HG03575 (cell line): ENCODE data around the gene GRIA1.

Source experiments
- ATAC-seq: cut with Tn5 transposase; IDR thresholded peaks from one replicate; pipeline ENCODE4 v1.9.1; 2021; ENCODE audit not compliant: unreplicated experiment, insufficient number of reproducible peaks, low FRiP score; ENCODE audit errors: extremely low read depth

The GRIA1 gene

GRCh38 chr5:153748823-153749222, 258.4 kb downstream of the GRIA1 start:
- no peak for ATAC-seq

- ATAC-seq, result no peak
Measured at GRCh38 chr5:153749960-153750359, 259.5 kb downstream of the GRIA1 start.

- no peak for ATAC-seq
Measured at GRCh38 chr5:153751251-153751650, 260.8 kb downstream of the GRIA1 start.

DNA sequence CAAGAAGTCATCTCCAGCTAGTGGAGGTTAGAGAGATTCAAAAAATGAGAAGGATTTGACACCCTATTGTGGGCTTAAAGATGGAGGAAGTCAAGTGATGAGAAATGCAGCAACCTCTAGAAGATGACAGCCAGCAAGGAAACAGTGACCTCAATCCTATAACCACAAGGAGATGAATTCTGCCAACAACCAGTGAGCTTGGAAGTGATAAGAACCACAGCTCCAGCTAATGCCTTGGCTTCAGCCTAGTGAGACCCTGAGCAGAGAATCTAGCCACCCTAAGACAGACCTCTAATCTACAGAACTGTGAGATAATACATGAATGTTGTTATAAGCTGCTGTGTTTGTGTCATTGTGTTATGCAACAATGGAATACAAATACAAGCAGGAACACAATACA, 262.4 kb downstream of the GRIA1 start:
- no peak for ATAC-seq

DNA sequence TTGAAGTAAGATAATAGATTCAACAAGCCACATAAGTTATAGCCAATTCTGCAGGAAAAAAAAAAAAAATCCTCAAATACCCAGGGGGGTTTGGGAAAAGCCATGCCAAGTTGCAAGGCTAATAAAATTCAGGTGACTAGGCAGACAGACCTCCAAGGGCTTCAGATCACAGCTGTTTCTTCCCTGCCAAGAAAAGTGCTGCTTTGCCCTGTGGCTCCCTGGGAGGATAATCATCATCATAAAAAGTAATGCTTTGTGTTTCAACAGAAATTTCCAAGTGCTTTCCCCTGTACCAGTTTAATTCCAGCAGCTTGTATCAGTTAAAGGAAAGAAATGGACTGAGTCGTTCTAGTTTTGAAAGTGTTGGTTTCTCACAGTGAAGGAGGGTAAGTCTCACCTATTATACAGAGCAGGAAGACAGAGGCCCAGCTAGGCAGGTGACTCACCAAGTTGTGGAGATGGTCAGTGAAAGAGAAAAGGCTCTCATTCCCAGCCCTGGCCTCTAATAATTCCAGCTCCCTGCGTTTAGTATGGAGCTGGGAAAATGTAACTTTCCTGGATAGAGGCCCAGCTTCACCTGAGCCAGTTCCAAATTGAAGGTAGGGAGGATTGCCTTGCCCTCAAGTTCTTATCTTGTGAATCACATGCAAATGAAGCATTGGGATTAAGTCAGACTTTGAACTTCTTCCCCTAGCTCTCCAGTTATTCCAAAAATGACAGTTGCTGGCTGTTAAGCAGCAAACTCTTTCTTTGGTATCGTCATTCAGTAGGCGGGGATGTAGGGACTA, 263.4 kb downstream of the GRIA1 start:
- no peak for ATAC-seq

GRCh38 chr5:153755913-153756500, 265.5 kb downstream of the GRIA1 start:
- no peak for ATAC-seq

DNA sequence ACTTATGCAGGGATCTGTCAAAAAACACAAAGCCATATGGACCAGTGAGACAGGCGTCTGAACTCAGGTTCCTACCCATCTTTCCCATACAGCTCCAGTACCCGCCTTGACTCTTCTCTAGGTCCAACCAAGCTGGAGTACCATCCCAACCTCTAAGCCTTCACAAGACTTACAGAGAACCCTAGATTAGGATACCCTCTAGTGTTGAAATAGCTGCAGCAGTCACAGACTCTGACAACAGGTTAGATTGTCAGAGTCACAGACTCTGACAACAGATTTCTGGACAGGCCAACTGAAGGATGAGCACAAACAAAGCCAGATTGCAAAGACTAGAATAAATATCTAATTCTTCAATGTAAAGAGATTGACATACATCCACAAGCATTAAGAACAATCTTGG, 266.1 kb downstream of the GRIA1 start:
- no peak for ATAC-seq

DNA sequence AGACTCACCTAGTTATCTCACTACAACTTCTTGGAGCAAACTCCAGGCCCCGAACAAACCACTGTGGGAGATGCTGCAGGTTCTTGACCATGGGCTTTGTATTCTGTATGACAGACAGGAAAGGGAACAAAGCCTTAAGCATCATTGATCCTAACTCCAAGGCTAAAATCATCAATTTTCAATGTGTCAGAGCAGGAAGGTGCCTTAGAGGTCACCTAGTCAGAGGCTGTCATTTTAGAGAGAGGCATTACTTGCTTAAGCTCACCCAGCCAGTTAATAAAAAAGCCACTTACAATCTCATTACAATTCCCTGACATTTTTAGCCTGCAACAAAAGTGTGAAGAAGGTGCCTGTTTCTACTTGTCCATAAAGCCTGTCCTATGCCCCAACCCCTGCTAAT, 275.5 kb downstream of the GRIA1 start:
- ATAC-seq, result no peak

DNA sequence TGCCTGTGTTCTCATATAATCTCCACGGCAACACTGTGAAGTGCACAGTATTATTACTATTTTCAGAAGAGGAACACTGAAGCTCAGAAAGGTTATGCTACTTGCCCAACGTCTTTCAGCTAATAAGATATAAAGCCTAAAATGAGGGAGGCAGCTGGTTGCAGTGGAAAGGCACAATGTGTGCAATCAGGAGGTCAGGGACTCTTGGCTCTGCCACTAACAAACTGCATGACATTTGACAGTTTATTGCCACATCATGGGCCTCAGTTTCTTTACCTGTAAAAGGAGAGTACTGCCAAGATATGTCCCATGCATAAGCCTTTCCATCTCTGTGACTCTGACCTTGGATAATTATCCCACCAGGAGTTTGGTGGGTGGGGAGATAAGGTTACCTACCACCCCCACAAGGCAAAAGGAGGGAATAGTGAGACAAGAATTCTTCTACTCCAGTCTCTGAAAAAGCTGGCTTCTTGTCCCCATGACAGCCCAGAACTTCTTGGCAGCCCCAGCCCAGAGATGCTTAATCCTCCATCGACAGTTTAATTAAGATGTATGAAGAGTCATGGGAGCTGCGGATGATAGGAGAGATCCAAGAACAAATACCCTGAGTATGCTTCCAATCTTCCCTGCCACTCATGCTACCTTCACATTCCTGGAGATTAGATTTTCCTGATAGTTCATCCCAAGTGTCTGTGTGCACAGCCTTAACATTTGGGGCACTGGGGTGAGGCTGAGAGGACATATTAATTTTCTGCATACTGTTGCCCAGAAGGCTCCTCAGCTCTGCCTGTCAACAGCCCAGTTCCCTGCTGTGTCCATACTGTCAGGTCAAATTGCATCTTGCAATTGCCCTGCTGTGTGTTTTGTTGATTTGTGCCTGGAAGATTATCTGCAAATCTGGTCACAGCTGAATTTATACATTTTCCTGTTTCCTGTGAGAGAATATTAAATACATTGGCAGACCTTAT, 277.0 kb downstream of the GRIA1 start:
- no peak for ATAC-seq

DNA sequence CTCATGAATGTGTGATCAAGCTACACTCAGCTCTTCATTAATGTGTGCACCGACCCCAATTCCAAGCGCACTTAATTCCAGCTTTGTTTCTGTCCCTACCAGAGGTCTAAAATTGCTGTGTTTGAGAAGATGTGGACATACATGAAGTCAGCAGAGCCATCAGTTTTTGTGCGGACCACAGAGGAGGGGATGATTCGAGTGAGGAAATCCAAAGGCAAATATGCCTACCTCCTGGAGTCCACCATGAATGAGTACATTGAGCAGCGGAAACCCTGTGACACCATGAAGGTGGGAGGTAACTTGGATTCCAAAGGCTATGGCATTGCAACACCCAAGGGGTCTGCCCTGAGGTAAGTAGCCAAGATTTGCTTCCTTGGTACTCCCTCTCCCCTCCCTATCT, 279.6 kb downstream of the GRIA1 start:
- no peak for ATAC-seq

GRCh38 chr5:153774686-153775085, 284.2 kb downstream of the GRIA1 start:
- no peak for ATAC-seq

GRCh38 chr5:153775923-153776322, 285.5 kb downstream of the GRIA1 start:
- ATAC-seq, result no peak

DNA sequence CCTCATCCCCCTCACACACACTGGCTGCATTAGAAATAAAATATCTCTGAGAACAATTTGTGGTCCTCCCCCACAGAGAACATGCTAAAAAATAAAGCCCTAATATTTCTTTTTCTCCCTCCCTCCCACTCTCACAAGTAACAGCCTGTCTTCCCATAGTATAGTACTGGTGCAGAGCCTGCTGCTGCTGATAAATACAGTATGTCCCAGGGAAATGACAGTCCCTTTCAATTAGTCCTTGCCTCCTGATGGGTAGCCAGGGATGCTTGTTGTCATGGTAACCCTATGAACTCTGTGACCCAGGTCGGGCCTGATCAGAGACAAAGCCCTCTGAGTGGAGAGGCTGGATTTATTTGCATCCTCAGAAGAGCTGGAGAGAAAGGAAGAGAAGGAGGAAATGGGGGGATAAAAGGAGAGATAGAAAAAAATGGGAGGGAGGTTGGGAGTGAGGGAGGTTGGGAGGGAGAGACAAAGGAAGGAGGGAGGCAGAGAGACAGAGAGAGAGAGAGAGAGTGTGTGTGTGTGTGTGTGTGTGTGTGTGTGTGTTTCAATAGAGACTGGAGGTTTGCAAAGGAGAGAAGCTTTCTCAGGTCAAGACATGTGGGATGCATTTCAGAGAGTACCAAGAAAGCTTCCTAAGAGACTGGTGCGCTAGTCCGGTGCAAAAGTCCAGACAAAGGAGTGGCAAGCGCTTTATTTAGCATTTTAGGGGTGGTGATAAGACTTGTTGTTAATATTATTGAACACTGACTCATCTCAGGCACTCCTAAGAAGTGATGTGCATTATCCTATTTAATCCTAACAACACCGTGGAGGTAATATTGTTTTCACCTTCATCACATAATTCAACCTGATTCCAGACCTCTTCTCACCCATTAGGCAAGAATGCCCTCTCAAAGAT, 287.5 kb downstream of the GRIA1 start:
- no peak for ATAC-seq

DNA sequence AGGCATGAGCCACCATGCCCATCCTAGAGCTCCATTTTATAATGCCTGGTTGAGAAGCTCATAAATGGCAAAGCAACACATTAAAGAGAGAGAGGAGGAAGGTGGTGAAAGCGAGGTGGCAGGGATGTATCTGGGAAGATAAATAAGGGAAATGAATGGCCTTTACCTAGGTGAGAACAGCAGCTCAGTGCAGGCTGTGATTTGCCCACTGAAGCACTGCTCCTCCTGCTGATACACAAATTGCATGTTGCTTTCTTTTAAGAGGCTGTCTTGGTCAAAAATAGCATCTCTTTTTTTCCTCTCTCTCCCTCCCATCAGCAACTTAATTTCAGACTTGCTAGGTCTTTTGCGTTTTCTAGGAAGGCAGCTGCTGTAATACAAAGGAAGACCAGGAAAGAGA, 289.4 kb downstream of the GRIA1 start:
- ATAC-seq, result no peak

DNA sequence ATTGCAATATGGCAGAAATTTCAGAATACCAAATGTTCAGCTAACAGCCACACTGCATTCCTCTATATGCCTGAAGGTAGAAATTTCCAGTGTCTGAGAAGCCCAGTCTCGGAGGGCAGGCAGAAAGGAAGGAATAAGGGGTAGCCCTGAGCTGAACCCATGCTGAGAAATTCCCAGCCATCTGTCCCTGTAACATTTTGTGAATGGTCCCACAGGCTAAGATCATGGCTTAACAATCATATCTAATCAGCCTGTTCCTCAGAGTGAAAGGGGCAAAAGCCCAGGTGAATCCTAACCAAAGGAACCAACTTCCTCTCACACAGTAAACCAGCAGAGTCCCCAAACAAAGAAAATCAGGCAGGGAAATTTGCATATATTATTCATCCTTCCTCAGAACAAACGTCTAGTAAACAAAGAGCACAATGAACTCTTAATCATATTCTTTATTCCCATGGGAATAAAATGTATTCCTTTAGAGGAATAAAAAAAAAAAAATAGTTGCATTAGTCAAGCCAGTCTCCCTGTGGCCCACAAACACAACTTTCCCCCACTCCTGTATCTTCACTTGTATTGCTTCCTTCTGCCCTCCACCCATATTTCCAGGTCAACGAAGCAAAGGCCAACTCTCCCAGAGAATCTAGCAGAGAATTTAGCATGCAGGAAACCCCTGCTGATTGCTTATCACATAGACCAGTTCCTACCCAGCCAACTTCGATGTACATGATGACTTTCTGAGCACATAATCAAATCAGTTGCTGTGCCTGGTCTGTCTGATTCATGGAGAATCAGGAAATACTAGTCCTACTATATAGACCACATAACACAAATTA, 290.6 kb downstream of the GRIA1 start:
- ATAC-seq, result no peak

DNA sequence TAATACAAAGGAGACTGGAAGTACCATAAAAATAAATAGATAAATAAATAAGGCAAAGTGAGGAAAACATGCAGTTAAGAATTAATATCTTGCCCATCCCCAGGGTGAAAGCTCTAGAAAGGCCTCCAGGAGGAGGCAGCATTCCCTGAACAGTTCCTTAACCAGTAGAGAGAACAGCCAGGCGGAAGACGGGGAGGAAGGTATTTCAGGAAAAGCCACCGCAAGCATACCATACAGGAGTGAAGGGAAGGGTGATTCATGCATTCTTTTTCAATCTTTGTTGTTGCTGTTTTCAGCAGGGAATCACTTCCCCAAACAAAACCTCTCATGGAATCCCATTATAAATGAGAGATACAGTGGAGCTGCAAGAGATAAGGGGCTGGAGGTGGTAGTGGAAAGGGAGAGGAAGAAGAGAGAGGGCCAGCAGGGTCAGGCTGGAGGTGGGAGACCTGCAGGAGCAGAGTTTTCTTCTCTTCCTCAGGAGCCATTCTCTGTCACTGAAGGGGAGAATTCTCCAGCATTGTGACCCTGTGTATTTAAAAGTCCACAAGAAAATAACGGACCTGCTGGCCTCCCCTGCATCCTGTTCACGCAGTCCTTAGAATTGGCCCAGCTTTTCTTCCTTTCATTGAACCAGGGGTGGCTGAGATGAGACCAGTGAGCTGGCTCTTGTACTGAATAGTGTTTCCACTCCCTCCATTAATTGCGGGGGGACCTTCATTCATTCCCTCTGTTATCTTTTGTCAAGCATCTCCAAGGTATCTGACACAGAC, 292.3 kb downstream of the GRIA1 start:
- ATAC-seq, result no peak

DNA sequence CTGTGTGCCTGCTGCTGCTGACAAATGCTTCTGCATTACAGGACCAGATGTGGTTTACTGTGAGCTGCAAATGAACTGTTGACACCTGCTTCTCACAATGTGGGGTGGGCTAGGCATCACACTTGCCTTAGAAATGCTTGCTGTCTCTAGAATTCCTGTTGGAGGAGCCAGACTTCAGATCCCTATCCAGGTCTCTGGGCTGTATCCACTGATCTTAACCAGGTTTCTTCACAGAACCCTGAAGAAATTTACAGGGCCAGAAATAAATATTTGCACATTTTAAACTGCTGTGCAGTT, 292.8 kb downstream of the GRIA1 start:
- ATAC-seq, result no peak

DNA sequence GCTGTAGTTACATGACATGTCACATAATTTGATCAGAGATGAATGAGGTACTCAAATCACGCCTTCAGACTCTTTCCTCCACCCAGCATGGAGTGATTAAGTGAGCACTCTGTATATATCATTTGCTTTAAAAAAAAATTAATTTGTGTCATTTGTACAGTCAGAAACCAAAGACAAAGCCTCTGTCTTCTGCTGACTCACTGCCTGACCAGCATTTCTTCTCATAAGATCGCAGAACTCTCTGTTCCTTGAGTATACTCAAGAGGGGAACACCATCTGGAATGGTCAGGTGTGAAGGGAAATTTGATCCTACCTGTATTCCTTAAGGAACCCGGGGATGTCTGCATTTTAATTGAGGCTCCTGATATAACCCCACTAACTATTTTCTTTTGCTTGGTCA, 293.8 kb downstream of the GRIA1 start:
- ATAC-seq, result no peak
